ENCODE data around the gene EFNB2.

- TF ChIP-seq CTCF (IDR thresholded peaks at IDR 0.05; ENCODE audit: low read depth, low read length, missing input control) (no peak), RAD21 (IDR thresholded peaks at IDR 0.05) (no peak), ATF3 (IDR thresholded peaks at IDR 0.05) (no peak), SP1 (IDR thresholded peaks at IDR 0.05) (no peak), GABPA (IDR thresholded peaks at IDR 0.05 in 1 of 2, conservative IDR thresholded peaks at IDR 0.05 in 1 of 2) (no peak), JUND (IDR thresholded peaks at IDR 0.05) (no peak), REST (IDR thresholded peaks at IDR 0.05) (no peak), MAX (IDR thresholded peaks at IDR 0.05) (no peak), EGR1 (IDR thresholded peaks at IDR 0.05; ENCODE audit: low read depth in 2 of 2) (no peak), ZBTB33 (IDR thresholded peaks at IDR 0.05) (no peak)
Measured at GRCh38 chr13:106513025-106513983, 22.2 kb downstream of the EFNB2 start.

Data from liver (tissue), 3 donors.